Measurements from ENCODE around the gene ARID1B.

The ARID1B gene

DNA sequence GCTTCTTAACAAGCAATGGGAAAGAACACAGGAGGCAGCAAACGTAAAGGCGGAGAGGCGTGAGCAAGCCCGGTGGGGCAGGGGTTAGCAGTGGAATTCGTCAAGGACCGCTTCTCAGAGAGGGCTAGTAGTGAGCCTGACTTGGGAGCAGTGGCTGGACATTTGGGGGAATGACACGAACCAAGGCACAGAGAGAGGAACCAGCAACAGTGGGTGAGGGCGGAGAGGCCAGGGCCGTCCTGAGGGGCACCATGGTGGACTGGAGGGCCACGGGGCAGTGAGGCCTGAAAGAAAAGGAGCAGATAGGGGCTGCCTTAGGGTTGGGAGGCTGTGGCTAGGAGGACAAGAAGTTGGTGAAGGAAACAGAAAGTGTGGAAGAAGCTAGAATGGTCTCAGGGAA is 12.1 kb upstream of the ARID1B start:
- ATAC-seq (no peak), DNase-seq (ENCODE audit: low spot score in 2 of 2) (no peak)
- H3K27ac Mint-ChIP-seq = no peak overlapping the region
- H3K36me3 Mint-ChIP-seq = no peaks in the 10 kb centered on the region
- no peaks in the 10 kb centered on the region for H3K9me3 Mint-ChIP-seq
- no peak overlapping the region for H3K4me3 Mint-ChIP-seq
- H3K4me1 Mint-ChIP-seq = no peaks in the 10 kb centered on the region

DNA sequence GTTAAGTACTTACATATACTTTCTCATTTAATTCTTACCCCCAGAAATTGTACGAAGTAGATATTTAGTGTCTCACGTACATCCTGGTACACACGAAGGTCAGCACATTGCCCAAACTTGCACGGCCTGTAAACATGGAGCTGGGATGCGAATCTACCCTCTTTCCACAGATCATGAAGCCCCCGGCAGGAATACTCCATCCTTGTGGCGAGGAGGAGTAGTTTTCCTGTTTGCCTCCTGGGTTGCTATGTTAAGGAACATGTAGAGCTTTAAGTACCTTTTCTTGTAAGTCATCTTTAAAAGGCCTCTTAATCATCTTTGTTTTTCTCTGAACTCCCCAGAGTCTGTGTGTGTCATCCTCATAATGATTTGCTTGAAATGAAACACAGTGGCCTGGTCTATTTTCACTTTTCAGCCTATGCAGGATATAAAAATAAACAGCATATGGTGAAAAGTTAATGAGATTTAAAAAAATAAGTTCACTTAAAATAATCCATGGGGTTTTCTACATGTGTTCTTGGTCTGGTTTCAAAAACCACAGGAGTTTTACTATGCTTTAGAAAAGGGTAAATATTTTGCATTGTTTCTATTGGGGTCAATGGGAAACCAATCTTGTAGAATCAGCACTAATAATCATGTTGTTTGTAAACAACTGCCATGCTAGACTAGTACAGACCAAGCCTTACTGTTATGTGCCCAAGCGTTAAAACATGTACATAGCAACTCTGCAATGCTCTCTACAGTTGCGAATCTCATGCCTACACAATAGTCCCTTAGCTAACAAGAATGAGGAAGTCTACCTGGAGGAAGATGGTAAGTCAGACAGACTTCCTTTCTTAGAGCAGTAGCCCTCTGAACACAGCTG is 9.3 kb upstream of the ARID1B start:
- ATAC-seq (peak; percentile 71), DNase-seq (ENCODE audit: low spot score in 2 of 2) (no peak)
- Mint-ChIP-seq H3K36me3 (no peaks in the 10 kb centered on the region), H3K4me3 (no peak overlapping the region), H3K9me3 (no peaks in the 10 kb centered on the region), H3K4me1 (peaks cover 5% of the 10 kb centered on the region), H3K27ac (no peak overlapping the region)

DNA sequence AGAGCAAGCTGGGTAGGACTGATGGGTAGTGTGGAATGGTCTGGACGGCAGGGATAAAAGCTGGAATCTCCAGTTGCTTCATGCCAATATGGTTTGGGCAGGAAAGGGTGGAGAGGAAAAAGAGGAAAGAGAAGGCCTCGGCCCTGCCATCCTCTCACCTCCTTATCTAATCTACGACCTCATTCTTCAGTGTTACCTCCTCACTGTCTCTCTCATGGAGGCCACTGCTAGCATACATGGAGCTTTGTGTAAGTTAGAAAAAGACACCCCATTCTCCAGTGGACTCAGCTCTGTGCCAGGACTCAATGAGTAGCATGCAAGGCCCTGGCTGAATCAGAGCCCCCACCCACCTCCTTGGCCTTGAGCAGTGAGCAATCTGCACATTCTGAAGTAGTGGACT is 6.1 kb upstream of the ARID1B start:
- Mint-ChIP-seq H3K4me3 (no peak overlapping the region), H3K4me1 (peaks cover 19% of the 10 kb centered on the region), H3K36me3 (no peaks in the 10 kb centered on the region), H3K27ac (no peak overlapping the region), H3K9me3 (no peaks in the 10 kb centered on the region)
- ATAC-seq (no peak), DNase-seq (ENCODE audit: low spot score in 2 of 2) (no peak)

DNA sequence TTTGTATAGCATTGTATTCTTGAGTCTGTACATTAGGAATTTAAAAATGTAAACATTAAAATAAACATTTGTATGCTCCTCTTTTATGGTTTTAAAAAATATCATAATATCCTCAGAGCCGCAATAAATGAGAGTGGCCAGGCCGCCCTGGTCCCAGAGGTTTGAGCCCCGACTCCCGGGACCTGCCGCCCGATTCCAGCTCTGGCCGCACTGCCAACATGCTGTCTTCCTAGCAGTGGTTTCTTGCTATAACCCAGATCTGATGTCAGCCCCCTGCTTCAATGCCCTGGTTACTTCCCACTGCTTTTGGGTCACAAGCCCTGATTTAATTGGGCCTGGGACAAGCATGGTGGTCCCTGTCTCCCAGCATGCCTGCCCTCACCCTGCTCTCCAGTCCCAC is 5.4 kb upstream of the ARID1B start:
- DNase-seq (ENCODE audit: low spot score in 2 of 2) (no peak), ATAC-seq (no peak)
- peaks cover 4% of the 10 kb centered on the region for H3K36me3 Mint-ChIP-seq
- H3K27ac Mint-ChIP-seq = peak overlapping the region; percentile 36
- H3K4me1 Mint-ChIP-seq = peaks cover 25% of the 10 kb centered on the region
- no peak overlapping the region for H3K4me3 Mint-ChIP-seq
- H3K9me3 Mint-ChIP-seq = no peaks in the 10 kb centered on the region

DNA sequence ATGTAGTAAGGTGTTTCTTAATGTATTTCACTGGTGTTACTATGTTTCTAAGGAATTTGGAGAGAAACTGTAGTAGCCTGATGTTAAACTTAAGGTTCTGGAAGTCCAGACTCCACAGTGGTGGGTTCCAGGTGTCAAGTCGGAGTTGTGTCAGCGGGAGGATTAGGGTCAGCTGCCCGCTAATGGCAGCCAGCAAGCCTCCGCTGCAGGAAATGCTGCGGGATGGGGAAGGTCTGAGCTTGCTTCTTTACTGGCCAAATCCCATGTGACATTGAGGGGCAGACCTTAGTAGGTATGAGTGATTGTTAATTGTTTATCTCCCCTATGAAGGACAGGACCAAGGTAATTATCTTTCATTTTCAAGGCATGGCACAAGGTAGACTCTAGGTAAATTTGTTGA is 3.7 kb upstream of the ARID1B start:
- H3K36me3 Mint-ChIP-seq = peaks cover 17% of the 10 kb centered on the region
- no peak overlapping the region for H3K4me3 Mint-ChIP-seq
- DNase-seq (ENCODE audit: low spot score in 2 of 2) = no peak
- no peak overlapping the region for H3K27ac Mint-ChIP-seq
- H3K4me1 Mint-ChIP-seq = peaks cover 27% of the 10 kb centered on the region
- no peak for ATAC-seq
- no peaks in the 10 kb centered on the region for H3K9me3 Mint-ChIP-seq

DNA sequence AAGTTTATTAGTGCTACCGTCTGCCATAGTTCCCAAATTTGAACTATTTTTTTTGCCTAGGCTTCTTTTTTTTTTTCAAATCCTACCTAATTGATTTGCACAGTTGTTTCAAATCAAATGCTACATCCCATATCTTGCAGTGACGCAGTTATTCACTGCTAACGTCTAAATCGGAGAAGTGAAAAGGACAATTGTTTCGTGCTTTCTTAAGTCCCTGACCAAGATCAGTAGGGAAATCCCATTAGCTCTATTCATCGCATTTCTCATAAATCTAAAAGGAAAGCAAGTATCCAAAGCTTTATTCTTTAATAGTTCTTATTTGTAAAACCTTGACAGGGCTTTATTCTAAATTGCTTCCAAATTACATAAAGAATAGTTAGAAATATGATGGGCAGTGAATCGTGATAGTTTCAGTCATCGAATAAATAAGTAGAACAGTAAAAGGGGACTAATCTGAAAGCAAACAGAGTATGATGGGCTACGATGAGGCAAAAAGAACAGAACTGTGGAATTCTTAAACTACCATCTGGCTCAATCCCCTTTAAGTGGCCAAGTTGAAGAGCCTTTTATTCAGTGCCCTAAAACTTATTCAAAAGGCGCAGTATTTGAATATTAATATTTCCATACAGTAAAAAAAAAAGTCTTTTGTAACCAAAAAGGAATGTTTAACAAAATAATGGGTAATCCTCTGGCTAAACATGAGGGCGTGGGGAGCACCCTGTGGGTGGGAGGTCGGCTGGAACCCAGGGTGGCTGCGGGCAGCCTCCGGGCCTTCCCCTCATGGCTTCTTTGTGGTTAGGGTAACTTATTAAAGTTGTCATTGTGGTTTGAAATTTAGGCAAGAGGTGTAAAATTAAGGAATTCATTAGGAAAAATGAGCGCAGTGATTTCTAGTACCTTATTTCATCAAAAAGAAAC is 3.0 kb upstream of the ARID1B start:
- Mint-ChIP-seq H3K4me1 (peaks cover 27% of the 10 kb centered on the region), H3K9me3 (no peaks in the 10 kb centered on the region), H3K4me3 (no peak overlapping the region), H3K36me3 (peaks cover 17% of the 10 kb centered on the region), H3K27ac (no peak overlapping the region)
- DNase-seq (ENCODE audit: low spot score in 2 of 2) (no peak), ATAC-seq (no peak)

DNA sequence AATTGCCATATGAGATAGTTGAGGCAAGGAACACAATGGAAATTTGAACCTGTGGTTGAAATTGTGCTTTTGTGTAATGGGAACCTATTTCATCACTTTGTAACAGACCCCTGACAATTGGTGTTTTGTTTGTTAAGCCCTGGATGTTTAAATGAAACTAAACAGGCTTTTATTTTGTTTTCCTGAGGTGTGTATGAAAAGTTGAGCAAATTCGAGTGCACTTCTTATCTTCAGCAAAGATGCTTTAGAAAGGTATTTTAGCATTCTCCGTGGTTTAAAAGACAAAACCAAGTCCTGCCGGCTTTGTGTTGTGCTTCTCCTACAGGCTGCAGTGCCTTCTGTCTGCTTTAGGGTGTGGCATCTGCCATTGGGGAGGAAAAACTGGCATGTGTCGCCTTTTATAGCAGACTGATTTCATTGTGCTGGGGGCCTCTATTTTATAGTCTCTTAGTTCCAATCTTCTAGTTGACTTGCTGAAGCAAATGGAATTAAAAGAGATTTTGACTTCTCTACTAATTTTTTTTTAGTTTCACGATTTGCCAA is 2.2 kb upstream of the ARID1B start:
- H3K4me3 Mint-ChIP-seq = no peak overlapping the region
- H3K36me3 Mint-ChIP-seq = peaks cover 24% of the 10 kb centered on the region
- no peak for DNase-seq (ENCODE audit: low spot score in 2 of 2)
- no peak overlapping the region for H3K27ac Mint-ChIP-seq
- H3K4me1 Mint-ChIP-seq = peaks cover 27% of the 10 kb centered on the region
- no peaks in the 10 kb centered on the region for H3K9me3 Mint-ChIP-seq
- ATAC-seq = no peak

DNA sequence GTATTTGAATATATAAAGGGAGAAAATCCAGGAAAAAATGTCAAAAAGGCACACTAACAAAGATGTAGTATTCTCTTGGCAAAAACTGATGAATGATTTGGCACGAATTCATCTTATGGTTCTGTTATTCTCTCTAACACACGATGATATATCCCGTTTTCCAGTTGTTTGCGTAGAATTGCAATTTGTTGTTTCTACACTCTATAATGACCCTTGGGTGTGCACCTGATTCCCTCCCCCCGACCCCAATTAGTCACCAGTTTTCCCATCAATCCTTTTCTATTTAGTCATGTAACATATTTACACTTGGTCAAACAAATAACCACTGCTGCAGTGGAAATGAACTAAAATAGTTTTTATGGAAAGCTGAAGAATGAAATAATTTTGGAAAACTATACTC is 1.5 kb upstream of the ARID1B start:
- ATAC-seq (no peak), DNase-seq (ENCODE audit: low spot score in 2 of 2) (no peak)
- Mint-ChIP-seq H3K36me3 (peaks cover 32% of the 10 kb centered on the region), H3K9me3 (no peaks in the 10 kb centered on the region), H3K4me3 (no peak overlapping the region), H3K4me1 (peaks cover 30% of the 10 kb centered on the region), H3K27ac (no peak overlapping the region)

DNA sequence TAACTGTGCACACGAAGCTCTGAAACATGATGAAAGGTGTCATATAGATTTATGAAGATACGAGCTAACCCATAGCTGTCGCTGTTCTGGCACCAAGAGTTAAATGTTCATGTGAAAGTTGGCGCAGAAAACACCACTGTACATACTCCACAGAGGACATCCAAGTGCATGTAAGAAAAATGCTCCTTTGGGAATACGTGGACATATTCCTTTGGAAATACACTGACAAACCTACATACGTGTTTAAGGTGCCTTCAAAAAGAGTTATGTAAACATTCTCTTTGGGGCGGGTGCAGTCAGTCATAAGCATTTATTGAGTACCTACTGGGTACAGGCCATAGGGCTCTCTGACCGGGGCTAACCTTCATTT is 723 bp upstream of the ARID1B start:
- peaks cover 37% of the 10 kb centered on the region for H3K4me1 Mint-ChIP-seq
- no peak for DNase-seq (ENCODE audit: low spot score in 2 of 2)
- peak overlapping the region; percentile 97 for H3K27ac Mint-ChIP-seq
- no peaks in the 10 kb centered on the region for H3K9me3 Mint-ChIP-seq
- ATAC-seq = no peak
- peak overlapping the region; percentile 72 for H3K4me3 Mint-ChIP-seq
- H3K36me3 Mint-ChIP-seq = peaks cover 39% of the 10 kb centered on the region

DNA sequence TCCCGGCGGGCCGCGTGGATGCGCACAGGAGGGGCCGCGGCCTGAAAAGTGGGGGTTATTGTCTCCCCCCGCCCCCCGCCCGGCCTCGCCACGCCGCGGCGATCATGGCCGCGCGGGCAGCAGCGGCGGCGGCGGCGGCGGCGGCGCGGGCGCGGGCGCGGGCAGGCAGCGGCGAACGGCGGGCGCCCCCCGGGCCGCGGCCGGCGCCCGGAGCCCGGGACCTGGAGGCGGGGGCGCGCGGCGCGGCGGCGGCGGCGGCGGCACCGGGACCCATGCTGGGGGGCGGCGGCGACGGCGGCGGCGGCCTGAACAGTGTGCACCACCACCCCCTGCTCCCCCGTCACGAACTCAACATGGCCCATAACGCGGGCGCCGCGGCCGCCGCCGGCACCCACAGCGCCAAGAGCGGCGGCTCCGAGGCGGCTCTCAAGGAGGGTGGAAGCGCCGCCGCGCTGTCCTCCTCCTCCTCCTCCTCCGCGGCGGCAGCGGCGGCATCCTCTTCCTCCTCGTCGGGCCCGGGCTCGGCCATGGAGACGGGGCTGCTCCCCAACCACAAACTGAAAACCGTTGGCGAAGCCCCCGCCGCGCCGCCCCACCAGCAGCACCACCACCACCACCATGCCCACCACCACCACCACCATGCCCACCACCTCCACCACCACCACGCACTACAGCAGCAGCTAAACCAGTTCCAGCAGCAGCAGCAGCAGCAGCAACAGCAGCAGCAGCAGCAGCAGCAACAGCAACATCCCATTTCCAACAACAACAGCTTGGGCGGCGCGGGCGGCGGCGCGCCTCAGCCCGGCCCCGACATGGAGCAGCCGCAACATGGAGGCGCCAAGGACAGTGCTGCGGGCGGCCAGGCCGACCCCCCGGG is 637 bp downstream of the ARID1B start:
- Mint-ChIP-seq H3K36me3 (peaks cover 47% of the 10 kb centered on the region), H3K4me1 (peaks cover 39% of the 10 kb centered on the region), H3K4me3 (peak overlapping the region; percentile 72), H3K27ac (peak overlapping the region; percentile 97), H3K9me3 (no peaks in the 10 kb centered on the region)
- DNase-seq (ENCODE audit: low spot score in 2 of 2) (peak; percentile 48 to 82), ATAC-seq (peak; percentile 63)

DNA sequence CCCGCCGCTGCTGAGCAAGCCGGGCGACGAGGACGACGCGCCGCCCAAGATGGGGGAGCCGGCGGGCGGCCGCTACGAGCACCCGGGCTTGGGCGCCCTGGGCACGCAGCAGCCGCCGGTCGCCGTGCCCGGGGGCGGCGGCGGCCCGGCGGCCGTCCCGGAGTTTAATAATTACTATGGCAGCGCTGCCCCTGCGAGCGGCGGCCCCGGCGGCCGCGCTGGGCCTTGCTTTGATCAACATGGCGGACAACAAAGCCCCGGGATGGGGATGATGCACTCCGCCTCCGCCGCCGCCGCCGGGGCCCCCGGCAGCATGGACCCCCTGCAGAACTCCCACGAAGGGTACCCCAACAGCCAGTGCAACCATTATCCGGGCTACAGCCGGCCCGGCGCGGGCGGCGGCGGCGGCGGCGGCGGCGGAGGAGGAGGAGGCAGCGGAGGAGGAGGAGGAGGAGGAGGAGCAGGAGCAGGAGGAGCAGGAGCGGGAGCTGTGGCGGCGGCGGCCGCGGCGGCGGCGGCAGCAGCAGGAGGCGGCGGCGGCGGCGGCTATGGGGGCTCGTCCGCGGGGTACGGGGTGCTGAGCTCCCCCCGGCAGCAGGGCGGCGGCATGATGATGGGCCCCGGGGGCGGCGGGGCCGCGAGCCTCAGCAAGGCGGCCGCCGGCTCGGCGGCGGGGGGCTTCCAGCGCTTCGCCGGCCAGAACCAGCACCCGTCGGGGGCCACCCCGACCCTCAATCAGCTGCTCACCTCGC is 1.5 kb downstream of the ARID1B start:
- H3K4me1 Mint-ChIP-seq = peaks cover 46% of the 10 kb centered on the region
- H3K4me3 Mint-ChIP-seq = peak overlapping the region; percentile 72
- DNase-seq (ENCODE audit: low spot score in 2 of 2) (peak; percentile 40 to 79), ATAC-seq (peak; percentile 1)
- peaks cover 49% of the 10 kb centered on the region for H3K36me3 Mint-ChIP-seq
- no peaks in the 10 kb centered on the region for H3K9me3 Mint-ChIP-seq
- peak overlapping the region; percentile 97 for H3K27ac Mint-ChIP-seq

DNA sequence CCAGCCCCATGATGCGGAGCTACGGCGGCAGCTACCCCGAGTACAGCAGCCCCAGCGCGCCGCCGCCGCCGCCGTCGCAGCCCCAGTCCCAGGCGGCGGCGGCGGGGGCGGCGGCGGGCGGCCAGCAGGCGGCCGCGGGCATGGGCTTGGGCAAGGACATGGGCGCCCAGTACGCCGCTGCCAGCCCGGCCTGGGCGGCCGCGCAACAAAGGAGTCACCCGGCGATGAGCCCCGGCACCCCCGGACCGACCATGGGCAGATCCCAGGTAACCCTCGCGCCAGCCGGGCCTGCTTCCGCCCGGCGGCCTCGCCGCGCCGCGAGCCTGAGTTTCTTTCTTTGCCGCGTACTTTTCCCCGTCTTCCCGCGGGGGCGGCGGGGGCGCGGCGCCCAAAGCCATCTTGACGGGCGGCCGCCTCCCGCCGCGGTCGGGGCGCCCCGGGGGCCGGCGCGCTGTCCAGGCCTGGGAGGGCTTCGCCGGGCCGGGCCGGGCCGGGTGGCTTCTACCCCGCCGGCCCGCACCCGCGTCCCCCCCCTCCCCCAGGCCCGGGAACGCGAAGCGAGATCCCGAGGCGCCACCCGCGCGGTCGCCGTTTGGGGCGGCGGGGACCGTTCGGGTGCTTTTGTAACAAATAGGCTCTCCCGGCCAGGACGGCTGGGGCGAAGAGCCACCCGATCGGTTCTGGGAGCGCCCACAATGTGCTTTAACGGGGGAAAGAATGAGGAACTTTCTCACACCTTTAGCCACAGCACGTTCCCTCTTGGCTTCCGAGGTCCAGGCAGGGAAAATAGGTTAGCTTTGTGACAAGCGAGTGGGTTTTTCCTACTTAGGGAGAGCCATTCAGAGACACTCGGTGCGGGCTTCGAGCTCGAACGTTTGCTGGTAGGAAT is 2.3 kb downstream of the ARID1B start:
- ATAC-seq = peak; percentile 36
- DNase-seq (ENCODE audit: low spot score in 2 of 2) = peak; percentile 50 to 86
- H3K9me3 Mint-ChIP-seq = no peaks in the 10 kb centered on the region
- peak overlapping the region; percentile 72 for H3K4me3 Mint-ChIP-seq
- H3K36me3 Mint-ChIP-seq = peaks cover 53% of the 10 kb centered on the region
- H3K27ac Mint-ChIP-seq = peak overlapping the region; percentile 97
- H3K4me1 Mint-ChIP-seq = peaks cover 48% of the 10 kb centered on the region

DNA sequence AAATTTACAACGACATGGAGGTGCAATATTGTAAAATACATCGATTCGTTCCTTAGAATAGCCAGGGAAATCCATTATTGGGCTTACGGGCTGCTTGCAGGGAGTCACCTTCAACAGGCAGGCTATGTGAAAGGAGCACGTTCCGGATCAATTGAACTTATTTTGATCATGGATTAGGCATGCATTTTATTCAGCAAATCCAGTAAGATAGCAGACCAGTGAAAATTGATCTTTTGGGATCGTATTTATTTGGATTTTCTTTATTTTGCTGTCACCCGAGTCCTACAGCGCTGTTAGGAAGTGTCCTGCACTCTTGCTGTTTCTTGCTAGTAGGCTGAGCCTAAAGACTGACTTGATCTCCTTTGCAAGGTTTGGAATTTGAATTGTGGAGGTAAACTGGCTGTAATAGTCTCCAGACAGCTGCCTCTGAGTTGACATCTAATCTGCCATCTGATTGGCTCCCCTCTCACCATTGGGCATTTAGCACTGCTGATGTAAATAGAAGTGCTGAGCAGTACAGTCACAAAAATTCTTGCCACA is 3.0 kb downstream of the ARID1B start:
- Mint-ChIP-seq H3K9me3 (no peaks in the 10 kb centered on the region), H3K4me3 (peak overlapping the region; percentile 72), H3K36me3 (peaks cover 57% of the 10 kb centered on the region), H3K4me1 (peaks cover 42% of the 10 kb centered on the region), H3K27ac (peak overlapping the region; percentile 97)
- peak; percentile 80 for ATAC-seq
- peak in 1 of 2 donors; percentile 65 for DNase-seq (ENCODE audit: low spot score in 2 of 2)

Data from stimulated activated effector memory CD8-positive, alpha-beta T cell treated with anti-CD3 and anti-CD28 coated beads, Interleukin-12 subunit alpha, Interleukin-12 subunit beta, amount 100 ng/mL, for 72 hours (primary cell).